K562 (cell line): ENCODE measurements around the gene MYL6B. TPM values are rescaled to one million over a fixed set of nuclear protein-coding genes. Genes with fewer than 3 reads are reported as not detected.
A peak's percentile ranks its signal among the peaks of the same experiment; 100 is the strongest.

Source experiments
- ARNT ChIP-seq, 2 experiments: fragments of 450-650 bp; IDR thresholded peaks; 2 replicates each; pipeline ENCODE4 v1.6.1; 2016; ENCODE audit warnings: mild to moderate bottlenecking in 1 of 2
- BCLAF1 ChIP-seq, 2 experiments: fragments of 450-650 bp in 1 of 2; IDR thresholded peaks; 2 replicates each; pipeline ENCODE4 v1.6.1; 2011 to 2017; ENCODE audit warnings: low read depth in 2 of 2, antibody characterized with exemption in 1 of 2, borderline replicate concordance in 1 of 2, low read length in 1 of 2, mild to moderate bottlenecking in 1 of 2, mixed read lengths in 1 of 2; ENCODE audit not compliant: control insufficient read depth in 1 of 2
- CHCHD3 ChIP-seq: fragments of 250-450 bp; sonication (Bioruptor Pico); IDR thresholded peaks from 2 replicates; pipeline ENCODE4 v2.1.2; 2022; ENCODE audit warnings: mild to moderate bottlenecking
- CREB3 ChIP-seq: fragments of 450-650 bp; conservative IDR thresholded peaks from 2 replicates; pipeline ENCODE4 v1.6.1; 2016; ENCODE audit warnings: missing genetic modification characterization, low read depth, mild to moderate bottlenecking, missing compliant biosample characterization, moderate library complexity
- CXXC5 ChIP-seq: fragments of 250-450 bp; sonication (Bioruptor Pico); IDR thresholded peaks from 2 replicates; pipeline ENCODE4 v1.8.0; 2022; ENCODE audit warnings: inconsistent platforms, mild to moderate bottlenecking, moderate library complexity
- DNMT1 ChIP-seq: fragments of 450-650 bp; IDR thresholded peaks from 2 replicates; pipeline ENCODE4 v1.6.1; 2016; ENCODE audit warnings: antibody characterized with exemption, mild to moderate bottlenecking
- FIP1L1 ChIP-seq: fragments of 200-400 bp; formaldehyde crosslinking; IDR thresholded peaks from 2 replicates; pipeline ENCODE4 v1.6.1; 2018; ENCODE audit warnings: mild to moderate bottlenecking, low read depth, low read length; ENCODE audit not compliant: poor library complexity, severe bottlenecking
- LEF1 ChIP-seq: fragments of 450-650 bp; IDR thresholded peaks from 2 replicates; pipeline ENCODE4 v1.6.1; 2016; ENCODE audit warnings: mild to moderate bottlenecking
- NCOA6 ChIP-seq: fragments of 450-650 bp; IDR thresholded peaks from 2 replicates; pipeline ENCODE4 v1.6.1; 2017; ENCODE audit warnings: mild to moderate bottlenecking
- NKRF ChIP-seq: fragments of 450-650 bp; IDR thresholded peaks from 2 replicates; pipeline ENCODE4 v1.6.1; 2016; ENCODE audit warnings: borderline replicate concordance
- PHB ChIP-seq: fragments of 250-450 bp; sonication (Bioruptor Pico); IDR thresholded peaks from 2 replicates; pipeline ENCODE4 v1.5.0; 2021
- PHF20 ChIP-seq: fragments of 450-650 bp; IDR thresholded peaks from 2 replicates; pipeline ENCODE4 v1.6.1; 2018; ENCODE audit not compliant: partially characterized antibody
- PPARD ChIP-seq: fragments of 250-450 bp; sonication (Bioruptor Pico); IDR thresholded peaks from 2 replicates; pipeline ENCODE4 v1.8.0; 2022; ENCODE audit warnings: inconsistent platforms, mild to moderate bottlenecking, moderate library complexity
- RAD21 ChIP-seq, 2 experiments: fragments of 250-450 bp in 1 of 2; fragments of 450-650 bp in 1 of 2; sonication (Bioruptor Pico) in 1 of 2; formaldehyde crosslinking in 1 of 2; IDR thresholded peaks in 1 of 2; conservative IDR thresholded peaks in 1 of 2; 2 replicates each; pipeline versions ENCODE4 v1.4.0 to v1.8.0; 2020 to 2022; ENCODE audit warnings: mild to moderate bottlenecking in 2 of 2, moderate library complexity in 1 of 2
- RBFOX2 ChIP-seq: fragments of 200-400 bp; formaldehyde crosslinking; IDR thresholded peaks from 2 replicates; pipeline ENCODE4 v1.6.1; 2017; ENCODE audit warnings: low read depth, mild to moderate bottlenecking, low read length, moderate library complexity
- SIRT6 ChIP-seq: IDR thresholded peaks from one replicate; pipeline ENCODE4 v1.6.1; 2012; ENCODE audit warnings: low read depth, mild to moderate bottlenecking, control low read depth, inconsistent platforms, low read length, moderate library complexity
- SMARCA5 ChIP-seq: fragments of 450-650 bp; IDR thresholded peaks from 2 replicates; pipeline ENCODE4 v1.6.1; 2016
- THAP7 ChIP-seq: fragments of 250-450 bp; sonication (Bioruptor Pico); IDR thresholded peaks from 2 replicates; pipeline ENCODE4 v1.5.0; 2021
- XRCC4 ChIP-seq: IDR thresholded peaks from one replicate; pipeline ENCODE4 v1.6.1; 2011; ENCODE audit not compliant: insufficient read depth, insufficient read length; ENCODE audit errors: extremely low read depth
- ZNF23 ChIP-seq: fragments of 250-450 bp; sonication (Bioruptor Pico); IDR thresholded peaks from 2 replicates; pipeline ENCODE4 v1.4.0; 2020; ENCODE audit warnings: mild to moderate bottlenecking
- ZNF263 ChIP-seq: sonication (generic); formaldehyde crosslinking; IDR thresholded peaks from 2 replicates; pipeline ENCODE4 v1.8.0; 2022; ENCODE audit warnings: mild to moderate bottlenecking, missing genetic modification reagents, borderline replicate concordance
- ZNF316 ChIP-seq: fragments of 450-650 bp; IDR thresholded peaks from 2 replicates; pipeline ENCODE4 v1.6.1; 2016
- polyA plus RNA-seq, 8 experiments: library from polyadenylated mRNA; depleted of rRNA in 4 of 8; stranded (reverse) in 5 of 8; unstranded in 3 of 8; fragments of >200 nt; fragmentation: Nextera tagmentation in 2 of 8; fragmentation: Illumina TruSeq in 1 of 8; extraction: Ambion mirVana in 2 of 8; extraction: Trizol in 1 of 8; gene quantifications; 2 replicates each; pipeline versions ENCODE4 v1.2.1 to v1.2.3, GENCODE V29; 2011 to 2014; ENCODE audit warnings: inconsistent platforms in 1 of 8, missing spikeins in 1 of 8
- total RNA-seq, 7 experiments: library from RNA; depleted of rRNA in 6 of 7; stranded (reverse); fragments of >200 nt in 6 of 7; fragmentation: Illumina TruSeq in 2 of 7; extraction: Trizol in 2 of 7; gene quantifications; 2 replicates each; pipeline versions ENCODE4 v1.2.1 to v1.2.3, GENCODE V29; 2011 to 2021; ENCODE audit warnings: low replicate concordance in 1 of 7

Gene MYL6B
- total and polyA plus RNA-seq, 9 of the 15 experiments (the other 6 are each of a cell fraction or from before 2014, with no cell fraction given): 42.8 to 77.3 (median 68.6) TPM

GRCh38 chr12:56206452-56207166 is 54.2 kb downstream of the MYL6B start (continued):
- TF ChIP-seq CREB3 (tag) (no peak), CHCHD3 (CRISPR knock-in tag) (no peak), SIRT6 (no peak), NCOA6 (no peak), DNMT1 (no peak), PHF20 (no peak), PPARD (no peak), ZNF263 (CRISPR knock-in tag) (peak; percentile 91), FIP1L1 (no peak), XRCC4 (no peak), RAD21 (CRISPR knock-in tag; conservative IDR thresholded peaks at IDR 0.05 in 1 of 2, IDR thresholded peaks at IDR 0.05 in 1 of 2) (peak; percentile 55 to 73), ZNF23 (CRISPR knock-in tag) (no peak), LEF1 (no peak), RBFOX2 (0 out of 2 replicates have a peak, but pooled peaks have one; percentile 25), SMARCA5 (no peak), ZNF316 (peak; percentile 3; the same call in 1 of the 2 replicates), NKRF (no peak), CXXC5 (CRISPR knock-in tag) (0 out of 2 replicates have a peak, but pooled peaks have one; percentile 11), ARNT (IDR thresholded peaks at IDR 0.05) (no peak), THAP7 (CRISPR knock-in tag) (no peak), PHB (CRISPR knock-in tag) (no peak), BCLAF1 (IDR thresholded peaks at IDR 0.05; ENCODE audit: borderline replicate concordance in 1 of 2, control insufficient read depth in 1 of 2, low read depth in 2 of 2, low read length in 1 of 2) (no peak)
